ENCODE data around the gene GSTM3.

GRCh38 chr1:109712321-109712864 is 28.4 kb downstream of the GSTM3 start:
- TF ChIP-seq SETDB1 (IDR thresholded peaks at IDR 0.05; ENCODE audit: insufficient read length, low read length) (no peak), CTCF (tag by site-specific recombination; IDR thresholded peaks at IDR 0.05) (no peak), YY1 (tag by site-specific recombination; IDR thresholded peaks at IDR 0.05) (no peak), SP2 (tag by site-specific recombination; IDR thresholded peaks at IDR 0.05) (no peak), ZNF350 (tag by site-specific recombination; IDR thresholded peaks at IDR 0.05) (no peak), ZNF791 (tag by site-specific recombination; IDR thresholded peaks at IDR 0.05) (no peak), ZNF777 (tag by site-specific recombination; IDR thresholded peaks at IDR 0.05; ENCODE audit: borderline replicate concordance) (no peak), ZSCAN23 (tag by site-specific recombination; IDR thresholded peaks at IDR 0.05) (no peak), ZBTB17 (tag by site-specific recombination; IDR thresholded peaks at IDR 0.05) (no peak), ZBTB6 (tag by site-specific recombination; IDR thresholded peaks at IDR 0.05) (no peak), ZBTB1 (tag by site-specific recombination; IDR thresholded peaks at IDR 0.05) (no peak), ZNF785 (tag by site-specific recombination; IDR thresholded peaks at IDR 0.05) (no peak), PRDM10 (tag by site-specific recombination; IDR thresholded peaks at IDR 0.05) (no peak)

All from HEK293 (cell line).